HepG2 (cell line): Measurements from ENCODE around the gene PIGL. TPM values are rescaled to one million over a fixed set of nuclear protein-coding genes. Genes with fewer than 3 reads are reported as not detected.

Experiments
- EP300 ChIP-seq, 3 experiments: sonication (generic) in 1 of 3; formaldehyde crosslinking in 1 of 3; IDR thresholded peaks; 2 replicates each; pipeline versions ENCODE4 v1.5.1 to v1.6.1; 2011 to 2020; ENCODE audit warnings: low read depth in 2 of 3, low read length in 2 of 3, borderline replicate concordance in 1 of 3, improper control_type of control experiment in 1 of 3, mild to moderate bottlenecking in 1 of 3, missing genetic modification reagents in 1 of 3, moderate library complexity in 1 of 3
- ESRRA ChIP-seq: sonication (generic); formaldehyde crosslinking; IDR thresholded peaks from 2 replicates; pipeline ENCODE4 v1.5.1; 2020; ENCODE audit warnings: mild to moderate bottlenecking, low read depth, missing genetic modification reagents
- HNRNPK ChIP-seq: fragments of 200-400 bp; formaldehyde crosslinking; IDR thresholded peaks from 2 replicates; pipeline ENCODE4 v1.6.1; 2018; ENCODE audit warnings: low read length, low read depth, moderate library complexity, mild to moderate bottlenecking; ENCODE audit not compliant: poor library complexity, severe bottlenecking
- RARG ChIP-seq: sonication (generic); formaldehyde crosslinking; IDR thresholded peaks from 2 replicates; pipeline ENCODE4 v1.4.0; 2020; ENCODE audit warnings: low read depth, mild to moderate bottlenecking, missing genetic modification reagents
- REXO4 ChIP-seq: sonication (generic); formaldehyde crosslinking; IDR thresholded peaks from 2 replicates; pipeline ENCODE4 v1.8.0; 2022; ENCODE audit warnings: missing genetic modification reagents, mild to moderate bottlenecking, borderline replicate concordance
- RFX5 ChIP-seq: IDR thresholded peaks from 2 replicates; pipeline ENCODE4 v1.6.1; 2011; ENCODE audit warnings: low read depth, low read length, improper control_type of control experiment
- SNAPC2 ChIP-seq: sonication (generic); formaldehyde crosslinking; IDR thresholded peaks from 2 replicates; pipeline ENCODE4 v1.8.1; 2022; ENCODE audit warnings: mild to moderate bottlenecking, missing genetic modification reagents
- U2AF2 ChIP-seq: fragments of 200-400 bp; formaldehyde crosslinking; IDR thresholded peaks from 2 replicates; pipeline ENCODE4 v1.6.1; 2017; ENCODE audit warnings: low read depth, mild to moderate bottlenecking, low read length
- ZBTB33 ChIP-seq: sonication (generic); formaldehyde crosslinking; IDR thresholded peaks from 2 replicates; pipeline ENCODE4 v1.4.0; 2020; ENCODE audit warnings: missing genetic modification reagents
- ZBTB40 ChIP-seq, 2 experiments: fragments of 450-650 bp in 1 of 2; sonication (generic) in 1 of 2; formaldehyde crosslinking in 1 of 2; IDR thresholded peaks; 2 replicates each; pipeline versions ENCODE4 v1.6.1 to v1.8.0; 2016 to 2022; ENCODE audit warnings: antibody characterized with exemption in 1 of 2, mild to moderate bottlenecking in 1 of 2, missing genetic modification reagents in 1 of 2
- ZNF24 ChIP-seq: fragments of 450-650 bp; IDR thresholded peaks from 2 replicates; pipeline ENCODE4 v1.6.1; 2017; ENCODE audit warnings: antibody characterized with exemption, mild to moderate bottlenecking
- ZNF335 ChIP-seq: sonication (generic); formaldehyde crosslinking; IDR thresholded peaks from 2 replicates; pipeline ENCODE4 v1.4.0; 2020; ENCODE audit warnings: missing genetic modification reagents
- ZNF468 ChIP-seq: sonication (generic); formaldehyde crosslinking; IDR thresholded peaks from 2 replicates; pipeline ENCODE4 v1.8.0; 2022; ENCODE audit warnings: mild to moderate bottlenecking, moderate library complexity, missing genetic modification reagents
- ZNF704 ChIP-seq: sonication (generic); formaldehyde crosslinking; IDR thresholded peaks from 2 replicates; pipeline ENCODE4 v1.8.1; 2023; ENCODE audit warnings: mild to moderate bottlenecking, inconsistent platforms, moderate library complexity, missing genetic modification reagents, borderline replicate concordance
- ZNF792 ChIP-seq: IDR thresholded peaks from 2 replicates; pipeline ENCODE4 v1.6.1; 2016
- ZNF879 ChIP-seq: sonication (generic); formaldehyde crosslinking; IDR thresholded peaks from 2 replicates; pipeline ENCODE4 v1.8.1; 2023; ENCODE audit warnings: missing genetic modification reagents
- polyA plus RNA-seq, 8 experiments: library from polyadenylated mRNA; depleted of rRNA in 3 of 8; stranded (reverse) in 7 of 8; unstranded in 1 of 8; fragments of >200 nt; fragmentation: Illumina TruSeq in 4 of 8; extraction: Trizol in 4 of 8; gene quantifications; 2 replicates each; pipeline versions ENCODE4 v1.2.1 to v1.2.3, GENCODE V29; 2011 to 2016; ENCODE audit warnings: low read depth in 4 of 8, missing spikeins in 1 of 8, mixed read lengths in 1 of 8; ENCODE audit not compliant: insufficient read depth in 1 of 8
- total RNA-seq, 5 experiments: library from RNA; depleted of rRNA; stranded (reverse); fragments of >200 nt; fragmentation: Illumina TruSeq; extraction: Trizol; gene quantifications; 2 replicates each; pipeline ENCODE4 v1.2.3, GENCODE V29; 2016; ENCODE audit warnings: low read depth in 1 of 5

The PIGL gene
- total and polyA plus RNA-seq, 2 of the 13 experiments (the other 11 are each of a cell fraction or from before 2014, with no cell fraction given) = 28.5 to 63.8 TPM

- TF ChIP-seq ZBTB40 (IDR thresholded peaks at IDR 0.05) = no peak
- peak; percentile 52; the same call in 1 of the 2 replicates for TF ChIP-seq ZBTB40 (CRISPR knock-in tag; IDR thresholded peaks at IDR 0.05)
- no peak; the same call in 1 of the 2 replicates for TF ChIP-seq RARG (CRISPR knock-in tag)
- no peak for TF ChIP-seq ZNF468 (CRISPR knock-in tag)
- peak; percentile 69 for TF ChIP-seq HNRNPK
- TF ChIP-seq ZNF335 (CRISPR knock-in tag) = peak; percentile 68; the same call in 1 of the 2 replicates
- no peak for TF ChIP-seq U2AF2
- TF ChIP-seq EP300 (IDR thresholded peaks at IDR 0.05; ENCODE audit: low read depth in 2 of 2, low read length in 2 of 2) = 0 out of 4 replicates have a peak, but pooled peaks of 1 of the 2 experiments have one; percentile 10
- TF ChIP-seq EP300 (CRISPR knock-in tag; IDR thresholded peaks at IDR 0.05; ENCODE audit: borderline replicate concordance) = peak; percentile 25; the same call in 1 of the 2 replicates
- TF ChIP-seq ZNF24 = no peak
- TF ChIP-seq REXO4 (CRISPR knock-in tag) = no peak; the same call in 1 of the 2 replicates
- TF ChIP-seq ZBTB33 (CRISPR knock-in tag) = no peak
- no peak for TF ChIP-seq SNAPC2 (CRISPR knock-in tag)
- 0 out of 2 replicates have a peak, but pooled peaks have one; percentile 21 for TF ChIP-seq ESRRA (CRISPR knock-in tag)
- TF ChIP-seq ZNF879 (CRISPR knock-in tag) = no peak
- TF ChIP-seq ZNF704 (CRISPR knock-in tag) = no peak; the same call in 1 of the 2 replicates
- TF ChIP-seq RFX5 = no peak
- peak; percentile 55; the same call in 1 of the 2 replicates for TF ChIP-seq ZNF792 (CRISPR knock-in tag)
Observed at GRCh38 chr17:16215273-16215964, 1.6 kb upstream of the PIGL start, which contains the start of gene NCOR1 (continued).
